HepG2 (cell line): ENCODE results near the gene LMF2. TPM values are rescaled to one million over a fixed set of nuclear protein-coding genes. Genes with fewer than 3 reads are reported as not detected.

ENCODE experiments used
- ATAC-seq: fragments of 200-7000 bp; cut with Tn5 transposase; 3 replicates; pipeline ENCODE4 v1.9.1; 2020; ENCODE audit warnings: mild to moderate bottlenecking, moderate library complexity
- BruUV-seq: library from RNA; stranded (reverse); fragments of 400-500 nt; replicated peaks from 2 replicates; lab custom pipeline; 2021; lab: Mats Ljungman, UMichigan
- CTCF ChIA-PET: fragments of 300-600 bp; formaldehyde crosslinking; extraction: SDS; loops from one replicate; lab custom pipeline; 2021; ENCODE audit warnings: low total read pairs, inconsistent platforms, low intra/inter-chr PET ratio; lab: Yijun Ruan, JAX
- POLR2A ChIA-PET: fragments of 350-600 bp; sonication (Branson Sonifier 250); formaldehyde crosslinking; loops from one replicate; lab custom pipeline; 2020; ENCODE audit warnings: antibody characterized with exemption, inconsistent platforms; lab: Yijun Ruan, JAX
- DNase-seq: peaks from one replicate; pipeline ENCODE4 v3.0.0-alpha.2; 2015; ENCODE audit warnings: low spot score
- FAIRE-seq: peaks from 3 replicates; lab custom pipeline; 2011; peaks lifted over from hg19 to GRCh38; lab: Jason Lieb, UNC
- H2AFZ ChIP-seq: one replicate; pipeline ENCODE4 v1.6.1; 2011; ENCODE audit warnings: low read length, inconsistent platforms
- H3K27ac ChIP-seq: fragments of 300-600 bp; 3 replicates; pipeline ENCODE4 v1.8.0; 2011; ENCODE audit warnings: mixed run types, mild to moderate bottlenecking, mixed read lengths, low read length, inconsistent platforms; ENCODE audit not compliant: insufficient read depth; ENCODE audit errors: extremely low read length
- H3K27me3 ChIP-seq, 2 experiments: fragments of 200-600 bp in 1 of 2; 2 replicates in 1 of 2; 3 replicates in 1 of 2; pipeline versions ENCODE4 v1.6.0 to v1.8.0; 2011; ENCODE audit warnings: low read length in 2 of 2, mild to moderate bottlenecking in 2 of 2, moderate library complexity in 2 of 2, inconsistent platforms in 1 of 2; ENCODE audit not compliant: insufficient read depth in 2 of 2, control insufficient read depth in 1 of 2
- H3K36me3 ChIP-seq, 2 experiments: fragments of 200-600 bp in 1 of 2; replicated peaks in 1 of 2; 2 replicates in 1 of 2; 3 replicates in 1 of 2; pipeline versions ENCODE4 v1.5.1 to v1.8.0; 2011; ENCODE audit warnings: low read length in 2 of 2, inconsistent platforms in 1 of 2; ENCODE audit not compliant: insufficient read depth in 2 of 2, control insufficient read depth in 1 of 2
- H3K4me1 ChIP-seq: 2 replicates; pipeline ENCODE4 v1.5.1; 2012; ENCODE audit warnings: low read length, inconsistent platforms; ENCODE audit not compliant: insufficient read depth
- H3K4me2 ChIP-seq: 2 replicates; pipeline ENCODE4 v1.6.0; 2011; ENCODE audit warnings: low read depth, low read length, inconsistent platforms
- H3K4me3 ChIP-seq, 3 experiments: fragments of 200-600 bp in 1 of 3; sonication (generic), shearing (Covaris generic) in 1 of 3; replicated peaks in 1 of 3; 2 replicates each; pipeline ENCODE4 v1.5.1; 2011 to 2016; ENCODE audit warnings: low read length in 3 of 3, inconsistent platforms in 2 of 3, low read depth in 2 of 3, mild to moderate bottlenecking in 2 of 3, control low read depth in 1 of 3, mixed read lengths in 1 of 3; ENCODE audit not compliant: insufficient read depth in 1 of 3
- H3K79me2 ChIP-seq: one replicate; pipeline ENCODE4 v1.6.1; 2011; ENCODE audit warnings: low read length, inconsistent platforms; ENCODE audit not compliant: insufficient read depth
- H3K9ac ChIP-seq: 2 replicates; pipeline ENCODE4 v1.6.0; 2011; ENCODE audit warnings: mild to moderate bottlenecking, low read depth, low read length, inconsistent platforms; ENCODE audit not compliant: insufficient read depth
- H3K9me3 ChIP-seq: 2 replicates; pipeline ENCODE4 v1.5.1; 2012; ENCODE audit warnings: mild to moderate bottlenecking, low read length
- H4K20me1 ChIP-seq: 2 replicates; pipeline ENCODE4 v1.6.0; 2011; ENCODE audit warnings: inconsistent platforms, mild to moderate bottlenecking, low read length, moderate library complexity; ENCODE audit not compliant: insufficient read depth
- ARNTL ChIP-seq: sonication (generic); formaldehyde crosslinking; IDR thresholded peaks from 2 replicates; pipeline ENCODE4 v1.4.0; 2020; ENCODE audit warnings: mild to moderate bottlenecking, missing genetic modification reagents
- CREB3 ChIP-seq: sonication (generic); formaldehyde crosslinking; IDR thresholded peaks from 2 replicates; pipeline ENCODE4 v1.5.0; 2020; ENCODE audit warnings: missing genetic modification reagents
- HMGXB4 ChIP-seq, 2 experiments: sonication (generic) in 1 of 2; formaldehyde crosslinking in 1 of 2; IDR thresholded peaks; 2 replicates each; pipeline versions ENCODE4 v1.4.0 to v1.6.1; 2018 to 2020; ENCODE audit warnings: missing genetic modification reagents in 2 of 2, borderline replicate concordance in 1 of 2, low read depth in 1 of 2, mild to moderate bottlenecking in 1 of 2, missing biosample characterization in 1 of 2
- MXI1 ChIP-seq: IDR thresholded peaks from 3 replicates; pipeline ENCODE4 v1.6.1; 2012; ENCODE audit warnings: low read depth, low read length, inconsistent platforms, borderline replicate concordance
- RAD21 ChIP-seq: fragments of 450-650 bp; formaldehyde crosslinking; IDR thresholded peaks from 2 replicates; pipeline ENCODE4 v1.5.0; 2020; ENCODE audit warnings: mild to moderate bottlenecking
- SKI ChIP-seq: fragments of 450-650 bp; IDR thresholded peaks from one replicate; pipeline ENCODE4 v1.6.1; 2018; ENCODE audit warnings: mild to moderate bottlenecking; ENCODE audit not compliant: partially characterized antibody
- SRY ChIP-seq: sonication (generic); formaldehyde crosslinking; IDR thresholded peaks from 2 replicates; pipeline ENCODE4 v1.8.0; 2022; ENCODE audit warnings: mild to moderate bottlenecking, missing genetic modification reagents
- TOPORS ChIP-seq: sonication (generic); formaldehyde crosslinking; IDR thresholded peaks from 2 replicates; pipeline ENCODE4 v1.8.0; 2023; ENCODE audit warnings: mild to moderate bottlenecking, missing genetic modification reagents
- ZNF318 ChIP-seq: sonication (generic); formaldehyde crosslinking; IDR thresholded peaks from 2 replicates; pipeline ENCODE4 v1.4.0; 2020; ENCODE audit warnings: mild to moderate bottlenecking, missing genetic modification reagents
- ZNF362 ChIP-seq: sonication (generic); formaldehyde crosslinking; IDR thresholded peaks from 2 replicates; pipeline ENCODE4 v1.4.0; 2020; ENCODE audit warnings: missing genetic modification reagents, mild to moderate bottlenecking, borderline replicate concordance
- WGBS: methylation state at CpG from one replicate; pipeline ENCODE4 v1.1.6; 2017; ENCODE audit warnings: low lambda C conversion rate; 5-methylcytosine and 5-hydroxymethylcytosine counted together
- in situ Hi-C: cut with HindIII; loops from 2 replicates; pipeline ENCODE4 v1.10.0; 2017; ENCODE audit warnings: low pct_unique_long_range_greater_than_20kb; ENCODE audit not compliant: extremely low pct_ligation_motif_present
- intact Hi-C: fragments of 100-400 bp; cut with micrococcal nuclease; formaldehyde crosslinking; loops from one replicate; pipeline ENCODE4 v1.10.0; 2022; ENCODE audit not compliant: unreplicated experiment
- polyA plus RNA-seq, 8 experiments: library from polyadenylated mRNA; depleted of rRNA in 3 of 8; stranded (reverse) in 7 of 8; unstranded in 1 of 8; fragments of >200 nt; fragmentation: Illumina TruSeq in 4 of 8; extraction: Trizol in 4 of 8; gene quantifications; 2 replicates each; pipeline versions ENCODE4 v1.2.1 to v1.2.3, GENCODE V29; 2011 to 2016; ENCODE audit warnings: low read depth in 4 of 8, missing spikeins in 1 of 8, mixed read lengths in 1 of 8; ENCODE audit not compliant: insufficient read depth in 1 of 8
- total RNA-seq, 5 experiments: library from RNA; depleted of rRNA; stranded (reverse); fragments of >200 nt; fragmentation: Illumina TruSeq; extraction: Trizol; gene quantifications; 2 replicates each; pipeline ENCODE4 v1.2.3, GENCODE V29; 2016; ENCODE audit warnings: low read depth in 1 of 5

Gene LMF2
- total and polyA plus RNA-seq, 2 of the 13 experiments (the other 11 are each of a cell fraction or from before 2014, with no cell fraction given), result 23.3 to 30.6 TPM

- Histone ChIP-seq H3K27me3 (peaks cover 0 to 6% of the 10 kb centered on the region in 2 experiments; a peak in 1 of 5 replicates), H3K4me3 (no peak overlapping the region), H3K9ac (no peak overlapping the region), H3K9me3 (no peaks in the 10 kb centered on the region)
- no peak for DNase-seq
- CTCF ChIA-PET, result no interaction called here
- BruUV-seq, result no TSS peak
- TF ChIP-seq SRY (no peak), SKI (no peak), ZNF362 (CRISPR knock-in tag) (no peak), MXI1 (no peak), HMGXB4 (CRISPR knock-in tag; IDR thresholded peaks at IDR 0.05; ENCODE audit: borderline replicate concordance in 1 of 2, low read depth in 1 of 2) (no peak), CREB3 (CRISPR knock-in tag) (no peak), TOPORS (CRISPR knock-in tag) (no peak), ARNTL (CRISPR knock-in tag) (no peak), ZNF318 (CRISPR knock-in tag) (no peak), RAD21 (CRISPR knock-in tag) (no peak)
- TF ChIP-seq, all 625 proteins: peak for 0
- Histone ChIP-seq H2AFZ (no peak overlapping the region), H3K4me1 (peaks cover 47% of the 10 kb centered on the region), H3K36me3 (no peaks in the 10 kb centered on the region), H4K20me1 (no peaks in the 10 kb centered on the region), H3K4me2 (no peak overlapping the region), H3K27ac (no peak overlapping the region), H3K79me2 (no peaks in the 10 kb centered on the region)
- POLR2A ChIA-PET, result interaction anchor here (5.9 kb wide), 1 partner anchor 10 kb away, joined by 34 read pairs; the partner anchor contains the start of gene KLHDC7B
- intact Hi-C loops, result no loop called here
- FAIRE-seq (no peak), ATAC-seq (no peak)
- in situ Hi-C loops, result no loop called here
- WGBS, result 80% methylated on average over 3 of the region's 3 CpGs
Observed at GRCh38 chr22:50536226-50536625, 28.7 kb upstream of the LMF2 start.
